Renal cortex interstitium (tissue), 11 donors: ENCODE data around the gene TRAIP. TPM values are rescaled to one million over a fixed set of nuclear protein-coding genes. Genes with fewer than 3 reads are reported as not detected.
A peak's percentile ranks its signal among the peaks of the same experiment; 100 is the strongest.
"Not testable (repeated sequence)": the region's sequence is repeated elsewhere in the genome, so short reads cannot be mapped to it uniquely, and the experiment has no call there.

ENCODE experiments used
- DNase-seq, 11 donors: peaks; one replicate each; pipeline ENCODE4 v3.0.0-alpha.2; 2013; ENCODE audit warnings: low read depth in 9 of 11, low spot score in 4 of 11; ENCODE audit errors: extremely low read depth in 1 of 11
- polyA plus RNA-seq, 3 donors: library from polyadenylated mRNA; unstranded; fragments of 120-200 nt; gene quantifications; one replicate each; pipeline ENCODE4 v1.2.1, GENCODE V29; 2013; ENCODE audit not compliant: insufficient read length in 3 of 3

The TRAIP gene
- polyA plus RNA-seq, 3 donors: 9.4 to 12.8 (median 9.8) TPM

DNA sequence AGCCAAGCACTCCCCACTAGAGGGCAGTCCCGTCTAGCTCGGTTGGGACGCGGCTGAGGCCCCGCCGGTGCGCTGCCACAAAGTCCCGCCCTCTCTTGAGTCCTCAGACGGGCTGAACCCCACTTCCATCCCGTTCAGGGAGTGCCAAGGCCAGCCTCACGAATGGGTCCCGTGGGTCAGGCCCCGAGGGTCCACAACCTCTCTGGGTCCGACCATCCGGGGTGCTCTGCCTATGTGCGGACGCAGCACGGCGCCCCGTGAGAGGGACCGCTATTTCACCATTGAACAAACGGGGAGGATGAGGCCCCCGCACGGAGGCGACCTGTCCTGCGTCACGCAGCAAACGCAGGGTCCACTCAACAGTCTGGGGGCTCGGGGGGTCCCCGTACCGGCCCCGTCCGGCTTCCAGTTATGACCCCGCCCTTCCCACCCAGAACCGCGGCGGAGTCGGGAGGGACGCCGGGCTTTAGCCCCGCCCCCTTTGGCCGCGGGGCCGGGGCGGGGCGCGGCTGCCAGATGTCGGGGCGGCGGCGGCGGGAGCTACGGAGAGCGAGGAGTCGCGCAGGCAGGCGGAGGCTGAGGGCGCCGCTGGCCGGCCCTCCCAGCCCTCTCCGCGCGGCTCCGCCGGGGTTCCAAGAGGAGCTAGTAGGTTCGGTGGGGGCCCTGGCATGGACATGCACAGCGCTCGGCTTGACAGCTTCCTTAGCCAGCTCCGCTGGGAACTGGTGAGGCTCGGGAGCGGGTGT is 53.5 kb downstream of the TRAIP start, which contains the start of gene INKA1:
INKA1 (plus strand) TSS at position 543 of the 746 bp plus-strand sequence; CDS start at position 675, 132 bp downstream.
- peak in 9 of 11 donors; percentile 75 to 88 (median 81) for DNase-seq

DNA sequence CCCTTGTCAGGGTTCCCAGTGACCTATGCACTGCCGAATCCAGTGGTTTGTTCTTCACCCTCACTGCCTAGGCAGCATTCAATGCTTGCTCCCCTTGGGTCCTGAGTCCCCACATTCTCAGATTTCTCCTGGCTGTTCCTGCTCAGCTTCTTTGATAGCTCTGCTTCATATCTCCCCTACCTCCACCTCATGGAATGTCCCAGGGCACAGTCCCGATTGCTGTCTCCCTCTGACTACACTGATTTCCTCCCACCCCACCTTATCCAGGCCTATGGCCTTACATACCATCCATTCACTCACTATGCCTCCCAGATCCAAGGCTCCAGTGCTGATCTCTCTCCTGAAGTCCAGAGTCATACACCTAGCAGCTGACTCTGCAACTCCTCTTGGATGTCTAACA is 55.2 kb downstream of the TRAIP start:
- no peak for DNase-seq

- no peak for DNase-seq
Measured at GRCh38 chr3:49799761-49800160, 56.6 kb downstream of the TRAIP start, which contains the start of gene CDHR4. Gene CDHR4, minus strand, starts transcription at chr3:49799873. Its CDS starts 61 bp downstream, at chr3:49799812.

GRCh38 chr3:49799105-49799504 is 57.3 kb downstream of the TRAIP start:
- DNase-seq: no peak

DNA sequence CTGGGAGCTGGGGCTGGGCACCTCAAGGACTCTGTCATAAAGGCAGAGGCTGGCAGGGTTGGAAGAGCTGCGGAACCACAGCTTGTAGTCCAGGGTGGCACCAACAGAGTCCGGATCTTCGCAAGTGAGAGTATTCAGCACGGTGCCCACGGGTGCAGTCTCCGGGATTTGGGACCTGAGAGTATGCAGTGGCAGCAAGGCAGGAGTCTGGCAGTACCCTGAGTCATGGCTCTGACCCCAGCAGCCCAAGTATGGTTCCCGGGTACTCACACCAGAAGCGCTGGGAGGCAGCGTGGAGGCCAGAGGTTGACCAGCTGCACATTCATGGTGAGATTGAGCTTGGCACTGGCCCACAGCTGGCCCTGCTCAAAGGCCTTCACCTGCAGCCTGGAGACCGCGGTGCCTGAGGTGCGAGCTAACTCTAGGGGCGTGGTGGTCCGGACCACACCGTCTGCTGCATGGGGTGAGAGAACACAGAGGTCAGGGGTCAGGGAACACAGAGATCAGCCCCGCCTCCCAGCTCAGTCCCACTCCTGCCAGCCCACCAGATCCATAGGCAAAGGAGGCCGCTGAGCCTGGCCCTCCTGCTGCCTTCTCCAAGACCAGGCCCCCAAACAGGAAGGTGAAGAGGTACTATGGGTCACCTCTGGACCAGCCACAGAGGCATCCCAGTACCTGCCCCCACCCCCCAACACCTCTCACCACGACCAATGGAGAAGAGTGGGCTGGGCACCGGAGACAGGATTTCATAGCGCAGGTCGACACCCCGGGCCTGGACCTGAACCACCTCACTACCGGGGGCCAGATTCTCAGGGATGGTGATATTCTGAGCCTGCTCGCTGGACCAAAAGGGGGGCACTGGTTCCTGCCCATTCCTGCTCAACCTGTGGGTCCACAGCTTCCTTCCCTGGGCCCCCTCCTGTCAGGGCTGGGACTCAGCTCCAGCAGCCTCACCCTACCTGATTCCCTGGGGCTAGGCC is 61.1 kb downstream of the TRAIP start:
- DNase-seq: no peak

- no peak for DNase-seq
Measured at GRCh38 chr3:49794431-49794830, 61.9 kb downstream of the TRAIP start.

DNA sequence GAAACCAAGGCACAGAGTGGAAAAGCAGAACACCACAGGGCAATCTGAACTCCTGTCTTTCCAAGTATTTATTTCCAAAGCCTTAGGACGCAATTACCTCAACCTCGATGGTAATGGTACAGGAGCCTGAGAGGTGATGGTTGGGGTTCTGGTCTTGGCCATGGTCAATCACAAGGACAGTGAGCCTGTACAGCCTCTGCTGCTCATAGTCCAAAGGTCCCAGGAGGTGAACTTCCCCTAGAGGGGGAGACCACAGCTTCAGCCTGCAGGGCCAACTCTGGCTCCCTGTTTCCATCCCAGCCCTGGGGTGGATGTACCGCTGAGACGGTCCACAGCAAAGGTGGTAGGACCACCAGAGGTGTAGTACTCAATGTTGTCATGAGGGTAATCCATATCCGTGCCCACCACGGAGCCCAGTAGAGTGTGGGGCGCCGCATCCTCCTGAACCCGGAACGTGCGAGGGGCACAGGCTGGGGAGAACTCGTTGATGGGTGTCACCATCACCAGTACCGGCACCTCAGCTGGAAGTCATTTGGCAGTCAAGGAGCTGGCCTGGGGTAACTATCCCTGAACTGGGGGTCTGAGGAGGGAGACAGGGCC is 62.8 kb downstream of the TRAIP start:
- DNase-seq: no peak

DNA sequence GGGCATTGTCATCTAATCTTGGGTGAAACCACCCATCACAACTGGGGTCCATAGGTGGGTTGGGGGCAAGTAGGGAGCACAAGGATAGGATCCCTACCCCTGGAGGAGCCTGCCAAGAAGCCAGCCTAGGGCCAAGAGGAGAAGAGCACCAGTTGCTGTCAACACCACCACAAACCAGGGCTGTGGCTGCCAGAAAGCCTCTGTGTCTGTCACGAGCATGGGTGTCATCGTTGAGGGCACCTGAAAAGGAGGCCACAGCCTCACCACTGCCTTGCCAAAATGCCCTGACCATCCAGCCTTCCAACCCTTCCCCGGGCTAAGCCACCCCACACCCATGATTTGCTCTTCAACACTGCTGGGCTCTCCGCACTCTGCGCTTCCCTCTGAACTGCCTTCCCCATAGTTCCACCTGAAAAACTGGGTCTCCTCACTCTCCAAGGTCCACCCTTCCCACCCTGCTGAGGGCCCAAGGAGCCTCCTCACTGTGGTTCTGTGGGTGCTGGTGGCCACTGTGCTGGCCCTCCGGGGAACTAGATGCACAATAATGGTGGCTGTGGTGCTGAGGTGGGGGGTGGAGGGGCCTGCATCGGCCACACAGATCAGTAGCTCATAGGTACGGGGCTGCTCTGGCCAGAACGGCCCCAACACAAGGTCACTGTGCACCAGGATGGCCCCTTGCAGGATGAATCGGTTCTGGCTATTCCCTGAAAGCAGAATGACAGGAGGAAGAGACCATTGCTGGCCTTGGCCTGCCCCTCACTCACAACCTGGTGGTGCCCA is 63.8 kb downstream of the TRAIP start:
- DNase-seq: no peak

DNA sequence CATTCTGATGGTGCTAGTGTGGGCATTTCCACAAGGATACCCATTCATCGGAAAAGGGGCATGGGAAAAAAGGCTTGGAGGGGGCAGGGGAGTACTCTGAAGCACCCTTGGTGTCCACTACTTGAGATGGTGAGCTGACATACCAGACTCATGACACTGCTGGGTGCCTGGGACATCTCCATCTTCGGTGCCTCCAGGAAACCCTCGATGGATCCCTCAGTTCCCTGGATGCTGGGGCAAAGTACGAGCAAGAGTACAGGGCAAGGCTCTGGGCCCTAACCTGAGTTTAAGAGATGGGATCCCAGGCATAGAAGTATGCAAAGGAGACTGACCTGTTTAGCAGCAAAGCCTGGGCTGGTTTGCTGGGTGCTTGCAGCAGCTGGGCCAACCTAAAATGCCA is 64.8 kb downstream of the TRAIP start:
- no peak for DNase-seq

- no peak for DNase-seq
Measured at GRCh38 chr3:49790626-49791411, 65.5 kb downstream of the TRAIP start.

- no peak for DNase-seq
Measured at GRCh38 chr3:49788056-49788455, 68.3 kb downstream of the TRAIP start.

DNA sequence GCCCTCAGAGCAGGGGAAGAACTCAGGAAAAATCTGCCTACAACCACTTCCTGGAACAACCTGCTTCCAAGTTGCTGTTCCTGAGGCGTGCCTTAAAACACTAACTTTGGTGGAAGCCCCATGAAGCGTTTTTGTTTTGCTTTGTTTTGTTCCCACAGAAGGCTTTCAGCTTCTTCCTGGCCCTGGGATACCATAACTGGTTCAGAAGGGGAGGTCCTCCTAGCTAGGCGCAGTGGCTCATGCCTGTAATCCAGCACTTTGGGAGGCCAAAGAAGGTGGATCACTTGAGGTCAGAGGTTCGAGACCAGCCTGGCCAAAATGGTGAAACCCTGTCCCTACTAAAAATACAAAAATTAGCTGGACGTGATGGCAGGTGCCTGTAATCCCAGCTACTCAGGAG is 68.8 kb downstream of the TRAIP start:
- no peak for DNase-seq

DNA sequence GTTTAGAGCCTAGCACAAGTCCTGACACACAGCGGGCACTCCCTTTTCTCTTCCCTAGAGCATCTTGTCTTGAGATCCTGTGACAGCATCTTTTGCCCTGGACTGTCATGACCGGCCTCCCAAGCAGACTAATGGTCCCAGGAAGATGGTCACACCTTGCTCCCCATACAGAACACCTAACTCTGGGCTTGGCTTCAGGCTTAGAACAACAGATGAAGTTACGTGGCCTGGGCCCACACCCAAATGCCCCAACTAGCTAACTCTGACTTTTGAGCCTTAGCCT is 69.2 kb downstream of the TRAIP start:
- no peak for DNase-seq

DNA sequence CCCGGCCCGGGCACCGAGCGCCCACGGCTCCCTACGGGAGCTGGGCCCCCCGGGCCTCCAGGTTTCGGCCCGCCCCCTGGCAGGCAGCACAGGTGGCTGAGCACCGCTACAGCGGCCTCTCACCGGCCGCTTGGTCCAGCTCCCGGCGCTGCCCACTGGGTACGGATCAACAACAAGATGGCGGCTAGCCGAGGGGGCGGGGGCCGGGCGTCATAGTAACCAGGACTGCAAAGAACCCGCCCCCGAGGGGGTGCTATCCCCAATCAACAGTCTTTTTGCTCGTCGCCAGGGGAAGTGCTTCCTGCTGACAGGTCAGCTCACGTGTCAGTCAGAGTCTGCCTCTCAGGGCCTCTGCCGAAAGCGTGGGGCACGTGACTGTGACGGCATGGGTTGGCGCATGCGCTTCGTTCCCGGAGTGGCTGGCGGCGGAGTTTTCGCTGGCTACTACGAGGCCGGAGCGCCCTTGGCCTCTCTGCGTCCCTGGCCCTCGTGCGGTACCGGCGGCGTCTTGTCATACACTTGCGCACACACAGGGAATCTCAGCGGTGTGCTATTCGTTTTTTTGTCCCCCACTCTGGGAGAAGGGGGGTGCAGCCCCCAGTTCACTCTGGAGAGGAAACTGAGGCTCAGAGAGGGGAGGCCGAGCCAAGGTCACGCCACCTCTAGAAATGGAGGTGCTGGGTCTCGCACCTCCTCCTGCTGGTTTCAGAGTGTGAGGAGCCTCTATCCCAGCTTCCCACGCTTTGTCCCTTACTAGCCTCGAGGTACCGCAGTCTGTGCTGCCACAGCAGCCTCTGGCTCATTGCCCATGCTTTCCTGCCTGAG is 69.8 kb downstream of the TRAIP start, which contains the start of gene IP6K1:
IP6K1 (minus strand) TSS at position 186 of the 825 bp plus-strand sequence. CDS start 38,502 bp downstream, outside the sequence.
- DNase-seq: peak; percentile 98 to 100 (median 100)

DNA sequence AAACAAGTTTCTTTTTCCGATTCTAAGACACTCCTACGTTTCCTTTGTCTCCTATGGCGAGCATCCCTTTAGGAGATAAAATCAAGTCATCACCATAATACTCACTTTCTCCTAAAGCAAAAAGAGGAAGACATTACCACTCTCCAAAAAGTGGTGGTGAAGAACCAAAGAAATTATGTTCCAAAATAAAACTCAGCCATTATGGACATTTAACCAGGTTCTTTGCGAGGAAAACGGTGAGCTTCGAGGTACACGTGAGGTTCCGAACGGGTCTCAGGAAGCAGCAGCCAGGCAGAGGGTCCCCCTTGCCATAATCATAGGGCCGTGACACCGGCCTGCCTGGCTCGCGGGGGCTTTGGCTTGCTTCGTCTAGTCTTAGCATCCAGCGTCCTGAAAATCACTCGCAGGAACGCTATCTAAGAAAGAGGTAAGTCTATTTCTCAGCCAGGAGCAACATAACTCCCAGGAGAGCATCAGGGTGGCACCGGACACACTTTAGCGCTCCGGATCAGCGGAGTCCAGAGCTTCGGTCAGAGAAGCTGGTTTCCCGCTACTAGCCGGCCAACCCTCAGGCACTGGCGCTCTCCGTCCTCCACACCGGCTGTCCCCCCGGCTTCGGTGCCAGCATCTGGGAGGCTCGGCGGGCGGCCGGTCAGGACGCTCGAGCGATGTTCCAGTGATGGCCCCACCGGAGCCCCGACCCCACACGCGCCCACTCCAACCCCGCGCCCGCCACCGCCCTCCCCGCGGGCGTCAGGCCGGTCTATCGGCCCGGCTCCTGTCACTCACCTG is 70.6 kb downstream of the TRAIP start:
- no peak for DNase-seq

GRCh38 chr3:49782277-49782676 is 74.1 kb downstream of the TRAIP start:
- not testable (repeated sequence) for DNase-seq
